SU-DHL-6 (cell line): Measurements from ENCODE around the gene R3HDML.
A peak's percentile ranks its signal among the peaks of the same experiment; 100 is the strongest.

Experiments
- H2AFZ ChIP-seq: fragments of 200-600 bp; sonication (generic); 2 replicates; pipeline ENCODE4 v1.6.1; 2014; ENCODE audit warnings: low read depth, mild to moderate bottlenecking, moderate library complexity, mixed read lengths, antibody characterized with exemption, low read length; ENCODE audit not compliant: severe bottlenecking
- H3F3A ChIP-seq: fragments of 200-600 bp; shearing (Covaris generic); 2 replicates; pipeline ENCODE4 v1.6.0; 2016; ENCODE audit warnings: antibody characterized with exemption, mild to moderate bottlenecking; ENCODE audit not compliant: insufficient read depth
- H3K27ac ChIP-seq: fragments of 200-600 bp; sonication (generic); 2 replicates; pipeline ENCODE4 v1.5.1; 2016; ENCODE audit warnings: low read depth, mild to moderate bottlenecking, low read length, moderate library complexity, mixed read lengths
- H3K27me3 ChIP-seq: fragments of 200-600 bp; sonication (generic), shearing (Covaris generic); 2 replicates; pipeline ENCODE4 v1.6.0; 2014; ENCODE audit warnings: mild to moderate bottlenecking, low read length
- H3K36me3 ChIP-seq: fragments of 200-600 bp; sonication (generic); 2 replicates; pipeline ENCODE4 v1.6.1; 2014; ENCODE audit warnings: mild to moderate bottlenecking, low read length, mixed read lengths
- H3K4me2 ChIP-seq: fragments of 300-600, 200-600 bp; shearing (Covaris generic), sonication (generic); 2 replicates; pipeline ENCODE4 v1.6.0; 2014; ENCODE audit warnings: low read length, low read depth, mild to moderate bottlenecking; ENCODE audit not compliant: poor library complexity, severe bottlenecking
- H3K4me3 ChIP-seq: fragments of 200-600 bp; sonication (generic); 2 replicates; pipeline ENCODE4 v1.5.1; 2014; ENCODE audit warnings: antibody characterized with exemption, low read length, mild to moderate bottlenecking, mixed read lengths; ENCODE audit not compliant: insufficient read depth, poor library complexity, severe bottlenecking
- H3K79me2 ChIP-seq: fragments of 200-600 bp; sonication (generic); 2 replicates; pipeline ENCODE4 v1.6.1; 2014; ENCODE audit warnings: mild to moderate bottlenecking, low read length, moderate library complexity; ENCODE audit not compliant: insufficient read depth
- H3K9ac ChIP-seq: fragments of 200-600 bp; sonication (generic); 2 replicates; pipeline ENCODE4 v1.7.0; 2014; ENCODE audit warnings: mild to moderate bottlenecking, low read length
- H3K9me2 ChIP-seq: fragments of 200-600 bp; sonication (generic); replicated peaks from 2 replicates; pipeline ENCODE4 v1.6.1; 2014; ENCODE audit warnings: low read length; ENCODE audit not compliant: insufficient read depth
- H3K9me3 ChIP-seq: fragments of 200-600 bp; sonication (generic); 2 replicates; pipeline ENCODE4 v1.6.1; 2014; ENCODE audit warnings: low read length, mixed read lengths; ENCODE audit not compliant: insufficient read depth
- H4K20me1 ChIP-seq: fragments of 200-600 bp; sonication (generic); 2 replicates; pipeline ENCODE4 v1.6.1; 2014; ENCODE audit warnings: low read depth, mild to moderate bottlenecking, antibody characterized with exemption, low read length, moderate library complexity, mixed read lengths
- CTCF ChIP-seq: fragments of 200-600 bp; sonication (generic); IDR thresholded peaks from one replicate; pipeline ENCODE4 v1.5.1; 2017; ENCODE audit warnings: antibody characterized with exemption, mild to moderate bottlenecking, low read length, moderate library complexity; ENCODE audit not compliant: insufficient read depth, poor library complexity, severe bottlenecking
- EZH2phosphoT487 ChIP-seq: fragments of 200-600 bp; sonication (generic), shearing (Covaris generic); conservative IDR thresholded peaks from 2 replicates; pipeline ENCODE4 v1.6.1; 2018; ENCODE audit warnings: mild to moderate bottlenecking, antibody characterized with exemption, low read length, moderate library complexity, mixed read lengths

Gene R3HDML

GRCh38 chr20:44310664-44311639, 25.9 kb upstream of the R3HDML start, which contains the start of gene FITM2:
FITM2 (minus strand) TSS chr20:44311202; CDS start chr20:44311148, 54 bp downstream.
- Histone ChIP-seq H3K27me3 (no peaks in the 10 kb centered on the region), H3K4me2 (peak within 1 kb of the TSS; percentile 70), H3F3A (no peaks in the 10 kb centered on the region), H3K4me3 (peak within 1 kb of the TSS; percentile 78), H3K9me3 (no peaks in the 10 kb centered on the region), H3K9ac (peak within 1 kb of the TSS; percentile 82), H3K27ac (no peak within 1 kb of the TSS), H3K79me2 (peaks cover 15% of the 10 kb centered on the region; the same call in 1 of the 2 replicates), H4K20me1 (no peaks in the 10 kb centered on the region), H3K36me3 (no peaks in the 10 kb centered on the region), H3K9me2 (no peaks in the 10 kb centered on the region), H2AFZ (peak within 1 kb of the TSS; percentile 73)
- TF ChIP-seq EZH2phosphoT487 (no peak), CTCF (peak; percentile 80)

DNA sequence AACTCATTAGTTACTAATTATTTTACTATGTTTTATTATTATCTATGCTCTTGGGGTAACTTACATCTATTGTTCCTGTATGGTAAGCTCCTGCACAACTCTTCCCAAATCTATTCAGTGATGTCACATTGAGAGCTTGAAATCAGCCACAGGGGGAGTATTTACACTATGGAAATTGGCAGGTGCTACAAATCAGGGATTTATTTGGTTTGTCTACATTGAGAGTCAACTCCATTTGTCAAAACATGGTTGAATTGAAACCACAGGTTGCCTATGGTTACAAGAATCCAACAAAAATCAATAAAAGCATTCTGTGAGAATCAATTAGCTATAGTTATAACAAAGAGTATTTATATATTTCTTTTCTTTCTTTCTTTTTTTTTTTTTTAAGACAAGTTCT, 22.0 kb upstream of the R3HDML start:
- Histone ChIP-seq H2AFZ (no peak overlapping the region), H3K79me2 (peaks cover 9% of the 10 kb centered on the region; the same call in 1 of the 2 replicates), H3K36me3 (no peaks in the 10 kb centered on the region), H3K27ac (no peak overlapping the region), H4K20me1 (no peaks in the 10 kb centered on the region), H3K27me3 (no peaks in the 10 kb centered on the region), H3F3A (no peaks in the 10 kb centered on the region), H3K9ac (no peak overlapping the region), H3K9me2 (no peaks in the 10 kb centered on the region), H3K9me3 (no peaks in the 10 kb centered on the region), H3K4me3 (no peak overlapping the region), H3K4me2 (no peak overlapping the region)
- no peak for TF ChIP-seq CTCF
- no peak for TF ChIP-seq EZH2phosphoT487

DNA sequence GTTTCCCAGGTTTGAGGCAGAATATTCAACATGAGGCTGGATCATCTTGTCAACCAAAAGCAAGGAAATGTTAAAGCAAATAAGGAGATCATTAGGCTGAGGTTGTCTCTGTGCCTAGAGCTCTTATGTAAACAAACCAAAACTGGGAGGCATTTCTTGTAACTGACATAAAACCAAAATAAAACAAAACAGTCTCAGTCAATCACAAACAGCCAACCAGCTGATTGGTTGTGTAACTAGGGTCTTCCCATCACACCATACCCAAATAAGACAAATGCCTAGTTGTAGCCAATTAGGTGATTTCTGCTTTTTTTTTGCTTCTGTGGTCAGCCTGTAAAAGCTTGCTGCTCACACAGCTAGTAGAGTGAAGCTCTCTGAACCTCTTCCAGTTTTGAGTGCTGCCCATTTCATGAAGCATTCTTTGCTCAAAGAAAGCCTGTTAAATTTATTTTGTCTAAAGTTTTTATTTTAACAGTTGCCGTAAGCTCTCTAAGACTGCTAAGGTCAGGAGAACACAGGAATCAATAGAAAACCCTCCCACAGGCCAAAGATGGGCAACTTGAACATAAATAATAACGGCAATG, 16.9 kb upstream of the R3HDML start:
- Histone ChIP-seq H3K27me3 (no peaks in the 10 kb centered on the region), H3K9me3 (no peaks in the 10 kb centered on the region), H3F3A (no peaks in the 10 kb centered on the region), H3K27ac (no peak overlapping the region), H4K20me1 (no peaks in the 10 kb centered on the region), H2AFZ (no peak overlapping the region), H3K4me2 (no peak overlapping the region), H3K79me2 (no peaks in the 10 kb centered on the region), H3K36me3 (no peaks in the 10 kb centered on the region), H3K9me2 (no peaks in the 10 kb centered on the region), H3K4me3 (no peak overlapping the region), H3K9ac (no peak overlapping the region)
- no peak for TF ChIP-seq EZH2phosphoT487
- TF ChIP-seq CTCF: no peak
